ENCODE data around the gene SYNM. TPM values are rescaled to one million over a fixed set of nuclear protein-coding genes. Genes with fewer than 3 reads are reported as not detected.

Gene SYNM
- total RNA-seq, 1 donor from 2014 or later: 0.02 TPM

DNA sequence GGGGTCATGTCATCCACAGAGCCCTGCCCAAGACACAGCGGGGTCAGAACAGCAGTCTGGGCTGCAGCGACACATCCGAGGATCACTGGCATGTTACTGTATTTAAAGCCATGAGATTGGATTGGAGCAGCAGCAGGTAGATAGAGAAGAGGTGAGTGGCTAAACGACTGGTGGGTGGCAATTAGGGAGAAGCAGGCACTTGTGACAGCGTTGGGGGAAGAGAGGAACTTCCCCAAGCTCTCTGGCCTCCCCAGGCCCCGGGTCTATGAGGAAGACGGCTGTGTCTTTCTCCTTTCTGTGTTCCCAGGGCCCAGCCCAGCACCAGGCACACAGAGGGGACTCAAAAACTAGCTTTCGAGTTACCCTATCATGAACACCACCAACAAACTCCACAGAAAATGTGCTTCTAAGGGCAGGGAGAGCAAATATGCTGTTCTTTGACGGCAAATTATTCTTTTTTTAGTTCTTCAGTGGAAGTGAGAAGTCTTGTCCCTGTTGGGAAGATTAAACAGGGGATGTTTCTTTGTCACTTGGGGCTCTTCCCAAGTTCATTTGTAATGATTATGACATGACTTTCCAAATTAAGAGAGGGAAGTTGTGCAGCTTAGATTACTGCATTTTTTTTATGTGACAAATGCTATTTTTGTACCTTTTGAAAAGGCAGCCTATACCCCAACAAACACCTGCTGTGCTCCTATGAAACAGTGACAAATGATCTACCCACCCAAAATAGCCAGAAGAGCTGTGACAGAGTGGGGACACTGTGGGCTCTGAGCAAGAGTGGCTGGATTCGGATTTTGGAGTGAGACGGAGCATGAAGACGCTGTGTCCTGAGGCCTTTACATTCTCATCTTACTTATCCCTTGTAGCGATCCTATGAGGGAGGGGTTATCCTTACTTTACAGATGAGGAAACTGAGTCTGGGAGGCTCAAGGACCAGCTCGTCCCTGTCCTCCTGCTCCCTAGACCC is 7.2 kb upstream of the SYNM start:
- intact Hi-C loops (cut with micrococcal nuclease): no loop called here
- peaks cover 28% of the 10 kb centered on the region for H3K27me3 Mint-ChIP-seq
- POLR2A ChIA-PET: no interaction called here

DNA sequence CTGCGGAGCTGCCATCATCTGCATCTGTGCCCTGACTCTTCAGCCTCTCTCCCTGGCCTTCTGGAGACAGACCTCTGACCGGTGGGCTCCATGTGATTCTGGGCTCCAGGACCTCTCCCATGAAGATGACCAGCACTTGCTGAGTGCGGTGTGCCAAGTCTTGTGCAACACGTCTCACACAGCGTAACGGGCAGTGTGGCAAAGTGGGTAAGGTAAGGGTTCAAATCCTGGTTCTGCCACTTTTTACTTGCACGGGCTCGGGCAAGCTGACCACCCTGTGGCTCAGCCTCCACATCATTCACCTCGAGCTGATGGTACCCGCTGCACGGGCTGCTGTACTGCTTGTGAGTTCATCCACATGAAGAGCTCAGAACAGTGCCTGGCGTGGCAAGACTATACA is 6.5 kb upstream of the SYNM start:
- Mint-ChIP-seq H3K9me3 (no peaks in the 10 kb centered on the region), H3K36me3 (ENCODE audit: low read depth) (no peaks in the 10 kb centered on the region), H3K27me3 (peaks cover 33% of the 10 kb centered on the region), H3K4me1 (peaks cover 3% of the 10 kb centered on the region), H3K4me3 (no peak overlapping the region), H3K27ac (no peak overlapping the region)
- POLR2A ChIA-PET: no interaction called here
- ATAC-seq (ENCODE audit: low read depth) (no peak), DNase-seq (no peak)
- intact Hi-C loops (cut with micrococcal nuclease): no loop called here
- TF ChIP-seq, protein P1, sequence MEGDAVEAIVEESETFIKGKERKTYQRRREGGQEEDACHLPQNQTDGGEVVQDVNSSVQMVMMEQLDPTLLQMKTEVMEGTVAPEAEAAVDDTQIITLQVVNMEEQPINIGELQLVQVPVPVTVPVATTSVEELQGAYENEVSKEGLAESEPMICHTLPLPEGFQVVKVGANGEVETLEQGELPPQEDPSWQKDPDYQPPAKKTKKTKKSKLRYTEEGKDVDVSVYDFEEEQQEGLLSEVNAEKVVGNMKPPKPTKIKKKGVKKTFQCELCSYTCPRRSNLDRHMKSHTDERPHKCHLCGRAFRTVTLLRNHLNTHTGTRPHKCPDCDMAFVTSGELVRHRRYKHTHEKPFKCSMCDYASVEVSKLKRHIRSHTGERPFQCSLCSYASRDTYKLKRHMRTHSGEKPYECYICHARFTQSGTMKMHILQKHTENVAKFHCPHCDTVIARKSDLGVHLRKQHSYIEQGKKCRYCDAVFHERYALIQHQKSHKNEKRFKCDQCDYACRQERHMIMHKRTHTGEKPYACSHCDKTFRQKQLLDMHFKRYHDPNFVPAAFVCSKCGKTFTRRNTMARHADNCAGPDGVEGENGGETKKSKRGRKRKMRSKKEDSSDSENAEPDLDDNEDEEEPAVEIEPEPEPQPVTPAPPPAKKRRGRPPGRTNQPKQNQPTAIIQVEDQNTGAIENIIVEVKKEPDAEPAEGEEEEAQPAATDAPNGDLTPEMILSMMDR (IDR thresholded peaks at IDR 0.05): no peak
- CTCF ChIA-PET: no interaction called here

More for the DNA sequence above, 7.2 kb upstream of the SYNM start:
- Mint-ChIP-seq H3K9me3 (no peaks in the 10 kb centered on the region), H3K36me3 (ENCODE audit: low read depth) (no peaks in the 10 kb centered on the region), H3K4me3 (no peak overlapping the region), H3K27ac (no peak overlapping the region), H3K4me1 (peaks cover 3% of the 10 kb centered on the region)
- CTCF ChIA-PET: no interaction called here
- ATAC-seq (ENCODE audit: low read depth): no peak
- no peak for DNase-seq
- TF ChIP-seq, protein P1 (IDR thresholded peaks at IDR 0.05): no peak

DNA sequence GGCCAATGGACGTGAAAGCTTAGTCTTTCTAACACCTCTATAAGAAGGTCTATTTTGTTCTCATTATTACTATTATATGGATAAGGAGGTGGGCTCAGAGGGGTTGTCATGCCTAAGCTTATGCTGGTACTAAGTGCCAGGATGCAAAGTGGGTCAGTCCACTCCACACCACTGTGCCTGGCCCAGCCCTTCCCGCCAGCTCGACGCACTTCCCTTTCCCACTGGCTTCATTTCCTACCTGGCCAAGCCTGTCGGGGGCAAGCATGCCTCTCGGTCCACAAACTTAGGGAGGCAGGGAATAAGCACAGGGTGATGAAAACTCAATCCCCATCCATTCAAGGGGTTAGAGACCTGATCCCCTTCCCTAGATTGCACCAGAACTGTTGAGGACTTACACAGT is 5.9 kb upstream of the SYNM start:
- intact Hi-C loops (cut with micrococcal nuclease): no loop called here
- H3K27ac Mint-ChIP-seq: no peak overlapping the region
- POLR2A ChIA-PET: no interaction called here
- ATAC-seq (ENCODE audit: low read depth) (no peak), DNase-seq (no peak)
- no peak overlapping the region for H3K4me3 Mint-ChIP-seq
- H3K9me3 Mint-ChIP-seq: no peaks in the 10 kb centered on the region
- peaks cover 3% of the 10 kb centered on the region for H3K4me1 Mint-ChIP-seq
- no peaks in the 10 kb centered on the region for H3K36me3 Mint-ChIP-seq (ENCODE audit: low read depth)
- CTCF ChIA-PET: no interaction called here
- TF ChIP-seq, protein P1 (IDR thresholded peaks at IDR 0.05): no peak
- peaks cover 36% of the 10 kb centered on the region for H3K27me3 Mint-ChIP-seq

DNA sequence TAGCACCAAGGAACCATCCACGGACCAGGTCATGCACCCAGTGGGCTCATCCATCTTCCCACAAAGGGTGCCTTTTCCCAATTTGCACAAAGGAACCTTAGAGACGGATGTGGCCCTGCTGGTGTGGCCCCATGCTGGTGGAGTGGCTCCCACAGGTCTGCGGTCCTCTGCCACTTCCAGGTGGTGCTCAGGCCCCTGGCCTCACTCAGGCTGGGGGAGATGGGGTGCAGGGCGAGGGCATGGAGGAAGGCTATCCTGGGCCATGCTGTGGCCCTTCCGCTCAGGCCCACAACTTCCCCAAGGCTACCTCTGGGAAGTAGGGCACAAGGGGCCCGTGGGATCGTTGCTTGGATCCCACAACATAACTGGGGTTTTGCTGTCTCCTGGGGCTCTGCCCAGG is 5.2 kb upstream of the SYNM start:
- ChIA-PET CTCF (no interaction called here), POLR2A (no interaction called here)
- Mint-ChIP-seq H3K36me3 (ENCODE audit: low read depth) (no peaks in the 10 kb centered on the region), H3K4me3 (no peak overlapping the region), H3K27me3 (peaks cover 38% of the 10 kb centered on the region), H3K27ac (no peak overlapping the region), H3K4me1 (peaks cover 5% of the 10 kb centered on the region), H3K9me3 (no peaks in the 10 kb centered on the region)
- DNase-seq: no peak
- TF ChIP-seq, protein P1 (IDR thresholded peaks at IDR 0.05): no peak
- ATAC-seq (ENCODE audit: low read depth): no peak
- intact Hi-C loops (cut with micrococcal nuclease): loop anchor here (1.0 to 10.0 kb wide), 2 partner anchors 114 to 655 kb away; no protein-coding TSS in a partner anchor
